A204.1 (cell line): Measurements from ENCODE around the gene NPY.
"Not testable (repeated sequence)": the region's sequence is repeated elsewhere in the genome, so short reads cannot be mapped to it uniquely, and the experiment has no call there.

Source experiments
- FAIRE-seq: peaks from 2 replicates; lab custom pipeline; 2012; peaks lifted over from hg19 to GRCh38; lab: Jason Lieb, UNC

NPY gene

DNA sequence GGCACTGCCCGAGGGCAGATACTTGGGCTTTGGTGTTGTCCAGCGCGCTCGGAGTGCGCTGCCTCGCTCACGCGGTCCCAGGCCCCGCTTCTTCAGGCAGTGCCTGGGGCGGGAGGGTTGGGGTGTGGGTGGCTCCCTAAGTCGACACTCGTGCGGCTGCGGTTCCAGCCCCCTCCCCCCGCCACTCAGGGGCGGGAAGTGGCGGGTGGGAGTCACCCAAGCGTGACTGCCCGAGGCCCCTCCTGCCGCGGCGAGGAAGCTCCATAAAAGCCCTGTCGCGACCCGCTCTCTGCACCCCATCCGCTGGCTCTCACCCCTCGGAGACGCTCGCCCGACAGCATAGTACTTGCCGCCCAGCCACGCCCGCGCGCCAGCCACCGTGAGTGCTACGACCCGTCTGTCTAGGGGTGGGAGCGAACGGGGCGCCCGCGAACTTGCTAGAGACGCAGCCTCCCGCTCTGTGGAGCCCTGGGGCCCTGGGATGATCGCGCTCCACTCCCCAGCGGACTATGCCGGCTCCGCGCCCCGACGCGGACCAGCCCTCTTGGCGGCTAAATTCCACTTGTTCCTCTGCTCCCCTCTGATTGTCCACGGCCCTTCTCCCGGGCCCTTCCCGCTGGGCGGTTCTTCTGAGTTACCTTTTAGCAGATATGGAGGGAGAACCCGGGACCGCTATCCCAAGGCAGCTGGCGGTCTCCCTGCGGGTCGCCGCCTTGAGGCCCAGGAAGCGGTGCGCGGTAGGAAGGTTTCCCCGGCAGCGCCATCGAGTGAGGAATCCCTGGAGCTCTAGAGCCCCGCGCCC is at the start of gene NPY:
Gene NPY (plus strand): TSS at position 294 of the 802 bp plus-strand sequence. CDS start 1,051 bp downstream, outside the sequence.
- no peak for FAIRE-seq

DNA sequence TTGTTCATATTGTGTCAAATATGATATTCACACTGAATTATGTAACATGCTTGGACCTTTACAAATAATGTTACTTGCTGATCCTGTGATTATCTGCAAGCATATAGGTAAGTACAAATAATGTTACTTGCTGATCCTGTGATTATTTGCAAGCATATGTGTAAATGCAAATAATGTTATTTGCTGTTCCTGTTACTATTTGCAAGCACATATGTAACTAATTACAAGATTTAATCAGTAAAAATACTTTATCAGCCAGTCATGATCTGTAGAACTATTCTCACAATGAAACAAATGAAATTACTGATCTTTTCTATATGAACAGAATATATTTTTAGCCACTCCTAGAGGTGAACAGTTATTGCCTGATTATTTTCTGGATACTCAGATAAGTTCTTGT is 44.7 kb upstream of the NPY start:
- FAIRE-seq: no peak

DNA sequence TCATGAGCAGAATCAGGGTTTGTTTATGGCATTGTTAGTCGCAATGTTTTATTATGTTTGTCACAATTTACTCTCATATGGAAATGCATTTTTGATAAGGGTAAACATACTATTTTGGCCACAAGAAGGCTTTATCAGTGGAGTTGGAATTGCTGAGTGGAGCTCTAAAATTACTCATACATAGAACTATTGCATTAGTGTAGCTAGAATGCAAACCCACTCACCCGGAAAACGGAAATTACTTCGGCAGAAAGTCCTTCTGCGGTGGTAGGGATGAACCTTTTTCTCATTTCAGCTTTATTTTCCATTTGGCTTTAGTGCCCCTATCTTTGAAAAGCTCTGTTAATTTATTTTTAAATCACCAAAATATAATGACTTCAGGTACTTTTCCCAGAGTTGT is 42.8 kb upstream of the NPY start:
- FAIRE-seq: no peak

DNA sequence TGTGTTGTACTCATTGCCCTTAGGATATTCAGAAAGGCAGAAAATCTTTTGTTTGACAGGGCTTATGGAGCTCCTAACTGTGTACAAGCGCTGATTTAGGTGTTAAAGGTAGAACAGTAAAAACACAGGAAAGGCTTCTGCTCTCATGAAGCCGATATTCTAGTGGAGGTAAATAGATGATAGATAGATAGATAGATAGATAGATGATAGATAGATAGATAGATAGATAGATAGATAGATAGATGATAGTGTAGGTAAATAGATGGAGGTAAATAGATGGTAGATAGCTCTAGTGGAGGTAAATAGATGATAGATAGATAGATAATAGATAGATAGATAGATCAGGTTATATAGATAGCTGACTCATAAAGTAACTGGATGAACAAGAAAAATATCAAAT is 39.4 kb upstream of the NPY start:
- FAIRE-seq: no peak

DNA sequence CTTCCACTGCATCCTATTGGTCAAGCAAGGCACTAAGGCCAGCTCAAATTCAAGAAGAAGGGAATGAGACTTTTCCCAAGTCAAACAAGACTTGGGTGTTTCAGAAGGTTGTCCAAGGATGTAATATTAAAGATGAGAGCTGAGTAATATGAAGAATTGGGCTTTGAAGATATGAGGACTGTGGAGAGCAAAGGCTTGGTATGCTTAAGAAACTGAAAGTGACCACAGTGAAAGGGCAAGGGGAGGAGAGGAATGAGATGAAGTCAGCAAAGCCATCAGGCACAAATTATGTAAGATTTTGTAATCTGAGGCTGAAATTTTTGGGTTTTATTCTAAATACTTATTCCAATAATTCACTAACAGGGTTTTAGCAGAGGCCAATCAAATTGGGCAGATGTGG is 38.6 kb upstream of the NPY start:
- no peak for FAIRE-seq

DNA sequence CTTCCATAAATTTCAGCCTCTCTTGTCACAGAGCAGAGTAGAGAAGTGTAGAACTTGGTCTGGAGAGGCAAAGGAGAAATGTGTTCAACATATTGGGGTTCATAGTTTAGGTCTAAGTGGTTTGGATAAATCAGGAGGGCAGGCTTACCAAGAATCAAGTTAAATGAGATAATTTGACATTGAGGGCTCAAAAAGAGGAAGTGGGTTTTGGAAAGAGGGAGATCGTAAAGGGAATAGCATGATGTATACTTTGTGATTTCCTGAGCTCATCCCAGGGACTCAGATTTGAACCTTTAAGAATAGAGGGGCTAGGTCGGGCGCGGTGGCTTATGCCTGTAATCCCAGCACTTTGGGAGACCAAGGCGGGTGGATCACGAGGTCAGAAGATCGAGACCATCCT is 34.7 kb upstream of the NPY start:
- FAIRE-seq: no peak

DNA sequence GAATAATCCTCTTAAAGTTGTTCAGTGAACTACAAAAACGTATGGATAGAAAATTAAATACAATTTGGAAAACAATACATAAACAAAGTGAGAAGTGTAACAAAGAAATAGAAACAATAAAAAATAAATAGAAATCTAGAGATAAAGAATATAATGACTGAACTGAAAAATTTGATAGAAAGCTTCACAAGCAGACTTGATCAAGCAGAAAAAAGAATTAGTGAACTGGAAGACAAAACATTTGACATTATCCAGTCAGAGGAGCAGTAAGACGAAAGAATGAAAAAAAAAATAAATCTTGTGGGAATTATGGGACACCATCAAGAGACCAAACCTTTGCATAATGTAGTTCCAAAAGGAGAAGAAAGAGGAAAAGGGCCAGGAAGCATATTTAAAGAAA is 32.4 kb upstream of the NPY start:
- no peak for FAIRE-seq

DNA sequence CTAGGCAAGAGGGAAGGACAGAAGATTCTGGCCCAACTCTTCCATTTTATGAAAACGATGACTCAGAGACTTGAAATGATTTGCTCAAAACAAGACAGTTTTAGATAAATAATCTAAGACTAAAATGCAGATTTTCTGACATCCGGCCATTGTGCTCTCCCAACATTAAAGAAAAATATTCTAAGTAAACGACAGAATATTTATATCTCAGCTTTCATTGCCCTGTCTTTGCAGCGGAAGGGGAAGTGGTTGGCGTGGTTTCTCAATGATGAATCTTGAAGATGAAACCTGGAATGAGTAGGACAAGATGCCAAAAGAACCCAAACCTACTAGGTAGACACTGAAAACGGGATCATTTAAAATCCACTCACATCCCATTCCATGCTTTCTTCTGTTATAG is 28.9 kb upstream of the NPY start:
- no peak for FAIRE-seq

DNA sequence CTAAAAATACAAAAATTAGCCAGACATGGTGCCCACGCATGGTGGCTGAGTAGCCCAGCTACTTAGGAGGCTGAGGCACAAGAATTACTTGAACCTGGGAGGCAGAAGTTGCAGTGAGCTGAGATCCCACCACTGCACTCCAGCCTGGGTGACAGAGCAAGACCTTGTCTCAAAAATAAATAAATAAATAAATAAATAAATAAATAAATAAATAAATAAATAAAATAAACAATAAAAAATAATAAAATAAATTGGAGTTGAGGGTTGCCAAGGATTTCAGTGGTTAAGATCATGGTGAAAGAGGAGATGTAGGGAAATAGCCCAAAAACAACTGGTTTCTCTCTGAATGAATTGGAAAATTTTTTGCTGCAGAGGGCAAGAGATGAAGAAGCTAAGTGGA is 25.7 kb upstream of the NPY start:
- FAIRE-seq: not testable (repeated sequence)

DNA sequence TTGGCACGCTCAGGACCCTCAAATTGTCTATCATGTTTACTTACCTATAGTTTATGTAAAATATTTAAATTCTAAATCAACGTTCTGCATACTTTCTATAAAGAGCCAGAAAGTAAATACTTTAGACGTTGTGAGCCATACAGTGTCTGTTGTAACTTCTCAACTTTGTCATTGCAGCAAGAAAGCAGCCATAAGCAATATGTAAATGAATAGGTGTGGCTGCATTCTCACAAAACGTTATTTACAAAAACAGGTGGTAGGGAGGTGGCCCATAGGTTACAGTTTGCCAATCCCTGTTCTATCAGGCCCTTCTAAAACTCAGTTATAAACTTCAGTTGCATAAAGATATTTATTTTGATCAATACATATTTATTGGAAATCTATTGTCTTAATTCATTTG is 12.1 kb upstream of the NPY start:
- no peak for FAIRE-seq

DNA sequence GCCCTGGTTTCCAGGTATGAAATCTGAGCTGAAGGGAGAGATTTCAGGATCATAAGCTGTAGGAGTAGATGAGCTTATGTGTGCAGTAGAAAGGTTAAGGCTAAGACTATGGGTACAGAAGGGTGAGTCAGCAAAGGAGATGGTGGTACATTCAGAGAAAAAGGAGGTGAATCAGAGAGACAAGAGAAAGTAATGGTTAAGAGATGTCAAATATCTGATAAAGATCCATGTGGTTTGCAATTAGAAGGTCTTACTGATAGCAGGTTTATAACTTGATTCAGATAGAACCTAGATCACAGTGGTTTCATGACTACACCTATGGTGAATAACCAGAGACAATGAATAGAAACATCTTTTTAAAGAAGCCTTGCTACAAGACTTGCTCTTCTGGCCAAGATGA is 4.5 kb upstream of the NPY start:
- FAIRE-seq: no peak

DNA sequence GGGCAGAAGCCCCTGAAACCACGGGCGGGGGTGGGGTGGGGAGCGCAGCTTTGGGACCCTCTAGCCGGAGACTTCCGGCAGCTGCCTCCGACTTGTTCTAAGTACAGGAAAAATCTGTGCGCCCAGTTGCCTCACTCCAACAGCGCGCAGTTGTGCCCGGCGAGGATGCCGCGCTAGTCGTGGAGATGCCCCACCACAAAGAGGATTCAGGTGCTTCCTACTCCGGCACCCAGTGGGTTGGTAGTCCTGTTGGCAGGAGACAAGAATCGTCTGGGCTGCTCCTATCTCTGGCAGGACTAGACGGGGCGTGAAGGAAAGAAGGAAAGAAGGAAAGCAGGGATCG is 465 bp upstream of the NPY start:
- no peak for FAIRE-seq

DNA sequence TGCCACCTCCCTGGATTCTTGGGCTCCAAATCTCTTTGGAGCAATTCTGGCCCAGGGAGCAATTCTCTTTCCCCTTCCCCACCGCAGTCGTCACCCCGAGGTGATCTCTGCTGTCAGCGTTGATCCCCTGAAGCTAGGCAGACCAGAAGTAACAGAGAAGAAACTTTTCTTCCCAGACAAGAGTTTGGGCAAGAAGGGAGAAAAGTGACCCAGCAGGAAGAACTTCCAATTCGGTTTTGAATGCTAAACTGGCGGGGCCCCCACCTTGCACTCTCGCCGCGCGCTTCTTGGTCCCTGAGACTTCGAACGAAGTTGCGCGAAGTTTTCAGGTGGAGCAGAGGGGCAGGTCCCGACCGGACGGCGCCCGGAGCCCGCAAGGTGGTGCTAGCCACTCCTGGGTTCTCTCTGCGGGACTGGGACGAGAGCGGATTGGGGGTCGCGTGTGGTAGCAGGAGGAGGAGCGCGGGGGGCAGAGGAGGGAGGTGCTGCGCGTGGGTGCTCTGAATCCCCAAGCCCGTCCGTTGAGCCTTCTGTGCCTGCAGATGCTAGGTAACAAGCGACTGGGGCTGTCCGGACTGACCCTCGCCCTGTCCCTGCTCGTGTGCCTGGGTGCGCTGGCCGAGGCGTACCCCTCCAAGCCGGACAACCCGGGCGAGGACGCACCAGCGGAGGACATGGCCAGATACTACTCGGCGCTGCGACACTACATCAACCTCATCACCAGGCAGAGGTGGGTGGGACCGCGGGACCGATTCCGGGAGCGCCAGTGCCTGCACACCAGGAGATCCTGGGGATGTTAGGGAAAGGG is 913 bp downstream of the NPY start:
- no peak for FAIRE-seq

DNA sequence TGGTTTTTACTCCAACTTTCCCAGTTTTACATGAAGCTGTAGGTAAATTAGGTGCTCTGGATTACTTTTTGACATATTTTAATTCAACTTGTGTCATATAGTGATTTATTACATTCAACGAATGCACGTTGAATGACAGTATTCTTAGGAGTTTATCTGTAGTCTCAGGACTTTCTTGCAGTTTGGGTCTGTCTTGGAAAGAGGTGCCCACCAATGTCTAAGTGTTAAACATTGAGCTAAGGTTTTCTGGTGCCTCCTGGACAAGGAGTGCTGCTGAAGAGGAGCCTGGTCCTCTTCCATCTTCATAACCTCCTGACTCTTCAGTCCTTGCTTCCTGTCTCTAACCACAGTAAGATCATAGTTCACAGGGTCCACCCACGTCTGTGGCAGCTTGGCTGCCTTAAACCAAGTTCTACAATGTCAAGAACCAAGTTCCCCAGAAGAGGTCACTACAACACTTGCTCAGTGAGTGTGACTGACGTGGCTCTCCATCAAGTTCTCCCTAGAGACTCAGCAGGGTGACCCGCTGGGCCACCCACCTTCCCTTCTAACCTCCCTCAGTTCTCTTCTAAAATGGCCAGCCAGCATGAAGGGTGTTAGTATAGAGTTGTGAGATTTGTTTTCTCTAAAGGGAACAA is 6.1 kb downstream of the NPY start:
- no peak for FAIRE-seq

DNA sequence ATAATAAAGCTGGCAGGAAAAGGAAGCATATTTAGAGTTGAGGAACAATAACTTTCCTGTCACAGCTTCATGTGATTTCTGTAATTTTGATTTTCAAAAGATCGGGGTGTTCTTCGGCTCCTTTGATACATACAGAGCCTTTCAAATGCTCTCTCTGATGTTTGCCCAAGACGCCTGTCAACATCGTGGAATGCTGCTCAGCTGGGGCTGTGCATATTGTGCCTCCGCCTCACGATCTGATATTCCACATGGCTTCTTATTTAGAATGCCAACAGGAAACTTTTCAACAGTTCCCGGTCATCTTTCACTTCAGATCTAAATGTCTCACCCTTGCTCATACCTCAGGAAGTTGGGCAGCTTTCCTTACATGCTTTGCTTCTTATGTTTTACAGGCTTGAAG is 7.3 kb downstream of the NPY start:
- FAIRE-seq: no peak

DNA sequence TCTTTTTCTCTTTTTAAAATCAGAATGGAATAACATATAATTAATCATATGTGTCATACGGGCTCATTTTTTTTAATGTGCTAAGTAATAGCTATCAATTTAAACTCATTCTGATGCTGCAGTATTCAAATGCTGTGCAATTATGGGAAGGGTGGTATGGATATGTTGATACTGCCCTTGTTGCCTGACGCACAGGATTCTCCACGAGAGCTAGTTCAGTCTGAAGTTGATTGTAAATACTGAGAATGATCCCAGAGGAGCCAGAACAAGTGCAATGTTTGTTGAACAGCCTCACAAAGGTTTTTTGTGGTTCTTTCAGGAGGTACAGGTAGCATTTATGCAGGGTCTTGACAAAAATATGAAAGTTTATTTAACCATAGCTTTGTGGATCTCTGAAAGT is 13.4 kb downstream of the NPY start:
- FAIRE-seq: no peak

DNA sequence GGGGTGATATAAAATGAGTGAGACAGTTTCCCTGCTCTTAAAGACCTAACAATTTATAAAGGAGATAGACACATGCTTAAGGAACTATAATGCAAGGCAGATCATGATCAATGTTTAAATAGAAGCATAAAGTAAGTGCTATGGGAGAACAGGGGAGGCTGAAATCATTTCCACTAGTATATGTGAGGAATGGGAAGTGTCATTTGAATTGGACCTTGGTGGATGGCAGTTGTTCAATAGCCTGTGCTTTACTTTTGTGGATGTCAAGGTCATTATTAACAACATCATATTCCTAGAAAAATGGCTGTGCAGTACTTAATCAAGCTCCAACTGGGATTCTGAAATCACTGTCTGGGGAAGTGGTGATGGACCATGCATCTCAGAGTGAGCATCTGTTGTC is 14.7 kb downstream of the NPY start:
- FAIRE-seq: no peak

DNA sequence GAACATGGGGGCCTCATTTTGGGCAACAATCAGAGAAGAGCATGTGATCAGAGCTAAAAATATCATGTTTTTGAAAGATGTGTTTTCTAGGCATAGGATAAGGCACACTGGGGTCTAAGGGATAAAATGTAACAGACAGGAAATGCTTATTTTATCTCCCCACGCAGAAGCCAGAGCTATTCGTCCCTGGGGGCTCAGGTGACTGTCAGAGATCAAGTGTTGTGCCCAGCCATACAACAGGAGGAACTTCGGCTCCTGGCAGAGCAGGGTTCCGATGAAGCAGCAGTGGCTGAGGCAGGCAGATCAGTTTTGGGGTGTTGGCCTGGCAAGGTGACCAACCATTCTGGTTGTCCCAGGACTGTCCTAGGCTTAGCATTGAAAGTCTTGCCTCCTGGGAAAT is 15.2 kb downstream of the NPY start:
- no peak for FAIRE-seq

DNA sequence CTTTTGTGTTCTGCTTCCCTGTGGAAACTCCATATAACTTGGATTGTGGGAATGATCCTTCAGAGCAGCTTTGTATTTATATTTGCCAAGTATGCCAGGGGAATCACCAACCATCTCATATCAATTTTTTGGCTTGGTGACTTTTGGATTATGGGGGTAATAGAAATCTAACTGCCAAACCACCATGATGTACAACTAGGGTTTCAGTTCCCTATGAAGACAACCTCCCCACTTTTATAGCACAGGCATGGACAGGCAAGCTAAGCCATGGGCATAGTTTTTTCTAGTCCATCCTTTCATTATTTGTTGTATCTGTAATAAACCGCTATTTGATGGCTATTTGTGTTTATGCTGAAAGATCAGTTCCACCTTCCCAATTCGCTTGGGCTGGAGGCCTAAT is 17.7 kb downstream of the NPY start:
- no peak for FAIRE-seq

DNA sequence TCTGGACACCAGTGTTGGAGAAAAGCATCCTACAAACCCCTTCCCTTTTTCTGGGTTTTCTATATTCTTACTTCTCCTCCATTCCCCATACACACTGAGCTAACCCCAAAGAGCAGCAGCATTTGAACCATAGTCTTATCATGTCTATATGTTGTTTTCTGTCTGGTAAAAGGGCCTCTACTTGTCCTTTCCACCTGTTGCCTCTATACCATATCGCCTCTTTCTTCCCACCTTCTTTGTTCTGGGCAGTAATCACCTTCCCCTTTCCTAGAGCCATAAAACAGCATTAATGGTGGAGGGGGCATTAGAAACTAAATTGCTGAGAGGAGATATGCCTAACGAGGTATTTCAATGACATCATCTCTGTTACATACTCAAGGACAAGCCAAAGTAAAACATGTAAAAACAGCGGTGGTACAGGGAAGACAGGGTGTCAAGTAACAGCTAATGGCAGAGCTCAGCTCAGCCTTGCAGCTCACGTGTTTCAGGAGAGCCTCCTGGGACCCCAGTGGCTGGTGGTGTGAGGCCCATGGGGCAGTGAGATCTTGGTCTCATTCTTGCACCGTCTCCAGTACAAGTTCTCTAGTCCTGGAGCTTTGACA is 20.6 kb downstream of the NPY start:
- no peak for FAIRE-seq

DNA sequence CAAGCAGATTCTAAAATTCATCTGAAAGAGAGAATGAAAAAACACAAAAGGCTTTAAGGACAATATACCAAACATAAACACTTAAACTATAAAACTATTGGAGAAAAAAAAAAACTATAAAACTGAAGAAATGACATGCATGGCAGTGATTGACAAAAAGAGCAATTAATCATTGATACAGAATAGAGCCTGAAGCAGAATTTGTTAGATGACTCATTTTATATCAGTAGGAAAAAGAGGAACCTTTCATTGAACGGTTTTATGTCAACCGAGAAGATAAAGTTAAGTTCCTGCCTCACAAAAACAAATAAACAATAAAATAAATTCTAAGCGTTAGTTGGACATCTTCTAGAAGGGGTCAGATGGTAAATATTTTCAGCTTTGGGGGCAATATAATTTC is 23.3 kb downstream of the NPY start:
- no peak for FAIRE-seq

DNA sequence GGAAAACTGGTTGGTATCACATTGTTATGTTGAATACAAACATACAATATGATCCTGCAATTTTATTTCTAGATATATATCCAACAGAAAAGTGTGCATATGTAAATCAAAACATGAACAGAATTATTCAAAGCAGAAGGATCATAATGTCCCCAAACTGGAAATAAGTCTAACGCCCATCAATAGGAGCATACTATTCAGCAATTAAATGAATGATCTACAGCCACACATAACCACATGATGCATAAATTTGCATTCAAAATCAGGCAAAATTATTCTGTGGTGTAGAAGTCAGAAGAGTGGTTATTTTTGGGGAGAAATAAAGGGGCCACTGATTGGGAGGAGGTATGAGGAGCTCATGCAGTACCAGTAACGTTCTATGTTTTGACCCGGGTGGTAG is 28.6 kb downstream of the NPY start:
- no peak for FAIRE-seq

DNA sequence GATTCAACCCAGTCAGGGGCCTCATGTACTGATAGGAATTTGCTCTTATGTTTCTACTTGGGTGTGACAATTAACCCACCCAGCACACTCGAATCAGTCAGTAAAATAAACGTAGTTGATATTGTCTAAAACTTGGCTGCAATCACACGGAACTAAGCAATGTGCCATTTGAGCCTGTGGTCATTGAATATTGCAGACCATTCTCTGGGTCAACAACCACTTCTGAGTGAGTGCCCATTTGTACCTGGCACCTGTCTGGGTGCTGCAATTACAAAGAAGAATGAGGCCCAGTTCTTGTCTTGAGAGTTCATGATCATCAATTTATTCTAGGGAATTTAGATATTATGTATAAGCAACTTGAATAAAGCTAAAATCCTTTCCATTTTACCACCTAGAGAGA is 29.8 kb downstream of the NPY start:
- no peak for FAIRE-seq
